ENCODE measurements around the gene ACBD6.
A peak's percentile ranks its signal among the peaks of the same experiment; 100 is the strongest.

Gene ACBD6

DNA sequence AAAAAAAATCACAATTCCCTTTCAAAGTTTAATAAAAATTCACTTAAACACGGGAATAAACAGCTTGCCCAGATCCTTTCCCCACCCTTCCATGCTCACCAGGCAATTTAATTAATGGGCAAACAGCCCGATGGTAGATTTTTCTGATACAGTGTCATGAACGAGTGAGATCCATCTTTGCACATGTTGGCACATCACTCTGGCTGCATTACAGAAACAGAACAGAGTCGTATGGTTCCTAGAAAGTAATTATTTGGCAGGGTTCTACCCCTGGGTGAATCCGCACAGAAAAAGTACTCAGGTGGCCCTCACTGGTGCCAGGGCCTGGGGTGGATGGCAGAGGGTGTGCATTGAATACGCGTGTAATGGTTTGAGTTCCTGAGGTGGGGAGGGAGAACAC lies 31.8 kb upstream of the ACBD6 start:
- DNase-seq = no peak
- TF ChIP-seq POLR2A (IDR thresholded peaks at IDR 0.05; ENCODE audit: low read length) (no peak), GATA1 (IDR thresholded peaks at IDR 0.05; ENCODE audit: low read depth, low read length) (no peak)

DNA sequence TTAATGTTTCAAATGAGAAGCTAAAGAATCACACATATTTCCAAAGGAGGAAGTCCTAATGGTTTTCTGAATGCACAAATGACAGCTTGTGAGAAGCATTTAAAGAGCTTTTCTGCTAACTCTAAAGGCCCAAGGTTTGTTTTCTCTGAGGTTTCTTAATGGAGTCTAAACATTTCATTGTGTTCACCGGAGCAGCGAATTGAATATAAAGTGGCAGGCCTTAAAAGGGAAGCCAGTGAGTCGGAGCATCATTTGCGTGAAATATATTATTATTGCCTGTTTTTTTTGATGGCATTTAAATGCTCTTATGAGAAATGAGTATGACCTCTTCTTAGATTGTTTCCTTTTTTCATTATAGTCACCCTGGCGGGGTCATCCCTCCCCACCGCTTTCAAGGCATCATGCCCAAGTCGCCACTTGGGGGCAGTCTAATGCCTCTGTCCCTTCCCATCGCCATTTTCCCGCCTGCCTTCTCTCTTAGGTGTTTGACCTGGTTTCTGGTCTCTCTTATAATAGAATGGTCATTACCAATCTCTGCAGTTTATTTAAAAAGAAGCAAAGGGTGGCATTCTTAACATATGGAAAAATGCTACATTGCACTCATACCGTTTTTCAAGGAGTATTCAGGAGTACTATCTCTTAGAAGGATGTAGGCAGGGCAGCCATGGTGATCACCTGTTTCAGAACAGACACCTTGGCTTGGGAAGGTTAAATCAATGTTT lies 31.1 kb upstream of the ACBD6 start:
- peak; percentile 70 to 84 for DNase-seq
- TF ChIP-seq GATA1 (IDR thresholded peaks at IDR 0.05; ENCODE audit: low read depth, low read length) = no peak

DNA sequence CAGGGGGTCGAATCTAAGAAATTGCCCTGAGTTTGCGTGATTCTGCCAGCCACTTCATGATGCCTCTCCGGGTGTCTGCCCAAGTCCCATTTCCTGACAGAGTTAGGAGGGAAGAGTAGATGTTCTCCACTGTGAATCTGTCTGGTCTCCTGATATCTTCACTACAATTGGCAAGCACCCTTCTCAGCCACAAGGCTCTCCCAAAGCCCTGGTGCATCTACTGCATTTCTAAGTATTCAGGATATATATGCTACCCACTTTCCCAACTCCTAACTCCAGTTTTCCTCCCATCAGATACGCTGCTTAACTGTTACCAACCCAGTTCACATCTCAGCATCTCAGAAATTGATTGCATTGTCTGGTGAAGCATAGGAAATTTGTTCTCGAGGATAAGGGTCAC lies 30.5 kb upstream of the ACBD6 start:
- TF ChIP-seq POLR2A (IDR thresholded peaks at IDR 0.05; ENCODE audit: low read length) (no peak), GATA1 (IDR thresholded peaks at IDR 0.05; ENCODE audit: low read depth, low read length) (no peak)
- no peak for DNase-seq

- no peak for DNase-seq
- TF ChIP-seq GATA1 (IDR thresholded peaks at IDR 0.05; ENCODE audit: low read depth, low read length) (no peak), POLR2A (IDR thresholded peaks at IDR 0.05; ENCODE audit: low read length) (no peak)
Observed at GRCh38 chr1:180530501-180530900, 28.1 kb upstream of the ACBD6 start.

GRCh38 chr1:180528868-180529470 lies 26.6 kb upstream of the ACBD6 start:
- DNase-seq = no peak
- TF ChIP-seq GATA1 (IDR thresholded peaks at IDR 0.05; ENCODE audit: low read depth, low read length) (no peak), POLR2A (IDR thresholded peaks at IDR 0.05; ENCODE audit: low read length) (no peak)

DNA sequence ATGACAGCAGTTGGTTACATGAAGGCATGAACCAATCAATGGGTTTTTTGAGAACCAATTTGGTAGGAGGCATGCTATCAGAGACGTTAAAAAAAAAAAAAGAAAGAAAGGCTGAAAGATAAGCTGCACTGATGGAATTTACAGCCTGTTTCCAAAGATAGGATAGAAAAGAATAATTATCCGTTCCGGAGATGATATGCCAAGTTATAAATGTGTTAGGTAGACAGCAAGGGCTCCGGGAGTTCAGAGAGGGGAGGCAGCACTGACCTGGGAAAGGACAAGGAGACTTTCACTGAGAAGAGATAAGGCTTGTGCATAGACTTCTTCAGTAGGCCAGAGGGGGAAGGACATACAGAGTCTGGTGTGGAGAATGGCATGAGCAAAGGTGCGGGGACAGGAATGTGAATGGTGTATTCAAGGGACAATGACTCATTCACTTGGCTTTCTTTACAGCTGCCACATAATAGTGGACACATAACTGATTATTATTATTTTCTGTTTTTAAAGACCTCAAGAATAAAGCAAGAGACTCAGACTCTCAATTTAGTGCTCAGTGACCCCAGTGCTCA lies 24.8 kb upstream of the ACBD6 start:
- TF ChIP-seq POLR2A (IDR thresholded peaks at IDR 0.05; ENCODE audit: low read length) (no peak), GATA1 (IDR thresholded peaks at IDR 0.05; ENCODE audit: low read depth, low read length) (no peak)
- DNase-seq = no peak

- DNase-seq = no peak
- TF ChIP-seq POLR2A (IDR thresholded peaks at IDR 0.05; ENCODE audit: low read length) = no peak
- TF ChIP-seq GATA1 (IDR thresholded peaks at IDR 0.05; ENCODE audit: low read depth, low read length) = no peak
Observed at GRCh38 chr1:180525715-180526039, 23.3 kb upstream of the ACBD6 start.

DNA sequence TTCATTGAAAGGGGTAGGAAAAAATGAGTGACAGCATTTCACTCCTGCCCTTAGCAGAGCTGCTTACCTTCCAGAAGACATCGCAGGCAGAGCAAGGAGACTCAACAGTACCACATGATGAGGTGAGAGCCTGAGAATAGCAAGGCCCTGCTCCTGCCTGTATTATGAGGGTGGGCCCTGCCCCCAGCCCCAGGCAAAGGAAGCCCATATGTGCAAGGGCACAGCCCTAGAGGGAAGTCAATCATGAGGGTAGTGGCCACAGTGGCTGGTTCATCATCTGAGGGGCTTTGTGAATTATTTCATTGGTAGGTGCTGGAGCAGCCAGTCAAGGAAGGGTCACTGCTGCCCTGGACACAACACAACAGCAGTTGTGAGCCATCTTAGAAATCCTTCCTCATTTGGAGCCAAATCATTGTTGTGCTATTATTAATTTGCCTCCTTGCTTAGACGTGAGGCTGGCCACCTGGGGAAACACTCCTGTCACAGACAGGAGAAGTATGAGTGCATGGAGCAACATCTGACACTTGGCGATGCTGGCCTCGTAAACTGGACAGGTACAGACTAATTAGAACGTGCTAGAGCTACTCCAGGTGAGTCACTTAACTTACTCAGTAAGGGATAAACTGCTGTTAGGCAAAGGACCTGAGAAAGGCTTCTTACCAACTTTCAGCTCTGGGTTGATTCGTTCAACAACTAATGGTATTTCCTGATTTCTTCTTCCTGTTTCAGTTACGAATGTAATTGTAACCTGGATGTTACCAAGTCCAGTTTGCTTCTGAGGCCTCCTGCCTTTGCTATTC lies 22.7 kb upstream of the ACBD6 start:
- no peak for DNase-seq
- TF ChIP-seq POLR2A (IDR thresholded peaks at IDR 0.05; ENCODE audit: low read length) (no peak), GATA1 (IDR thresholded peaks at IDR 0.05; ENCODE audit: low read depth, low read length) (no peak)

DNA sequence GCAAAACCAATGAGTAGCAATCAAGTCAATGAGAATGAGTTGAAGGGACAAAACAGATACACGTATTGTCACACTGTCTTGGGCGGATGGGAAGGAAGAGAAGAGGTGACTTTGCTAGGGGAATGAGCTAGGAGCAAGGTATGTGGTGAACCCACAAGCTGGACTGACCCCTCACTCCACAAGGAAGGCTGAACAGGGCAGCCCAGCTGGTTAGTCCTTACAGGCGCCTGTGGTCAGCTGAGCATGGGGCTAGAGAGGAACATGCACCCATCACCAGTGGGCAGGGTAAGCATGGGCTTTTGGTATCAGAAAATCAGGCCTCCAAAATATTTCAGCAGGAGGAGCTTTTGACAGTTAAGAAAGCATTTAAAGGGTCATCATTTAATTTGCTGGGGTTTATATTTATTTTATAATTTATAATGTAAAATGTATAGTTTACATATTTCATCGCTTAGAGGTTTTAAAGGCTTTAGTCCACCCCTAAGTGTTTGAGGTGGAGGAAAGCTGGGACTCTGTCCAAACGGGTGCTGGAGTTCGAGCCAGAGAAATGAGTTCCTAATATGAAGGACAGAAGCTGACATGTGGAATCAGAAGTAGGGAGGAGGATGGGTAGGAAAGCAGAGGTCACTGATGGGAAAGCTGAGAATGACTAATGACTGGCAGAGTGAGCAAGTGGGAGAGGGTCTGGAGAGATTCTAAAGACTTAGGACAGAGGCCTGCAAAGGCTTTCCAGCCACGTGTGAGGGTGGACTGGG lies 22.0 kb upstream of the ACBD6 start:
- no peak for TF ChIP-seq GATA1 (IDR thresholded peaks at IDR 0.05; ENCODE audit: low read depth, low read length)
- DNase-seq = no peak

- TF ChIP-seq GATA1 (IDR thresholded peaks at IDR 0.05; ENCODE audit: low read depth, low read length) (no peak), POLR2A (IDR thresholded peaks at IDR 0.05; ENCODE audit: low read length) (no peak)
Observed at GRCh38 chr1:180522213-180522515, 19.8 kb upstream of the ACBD6 start.

DNA sequence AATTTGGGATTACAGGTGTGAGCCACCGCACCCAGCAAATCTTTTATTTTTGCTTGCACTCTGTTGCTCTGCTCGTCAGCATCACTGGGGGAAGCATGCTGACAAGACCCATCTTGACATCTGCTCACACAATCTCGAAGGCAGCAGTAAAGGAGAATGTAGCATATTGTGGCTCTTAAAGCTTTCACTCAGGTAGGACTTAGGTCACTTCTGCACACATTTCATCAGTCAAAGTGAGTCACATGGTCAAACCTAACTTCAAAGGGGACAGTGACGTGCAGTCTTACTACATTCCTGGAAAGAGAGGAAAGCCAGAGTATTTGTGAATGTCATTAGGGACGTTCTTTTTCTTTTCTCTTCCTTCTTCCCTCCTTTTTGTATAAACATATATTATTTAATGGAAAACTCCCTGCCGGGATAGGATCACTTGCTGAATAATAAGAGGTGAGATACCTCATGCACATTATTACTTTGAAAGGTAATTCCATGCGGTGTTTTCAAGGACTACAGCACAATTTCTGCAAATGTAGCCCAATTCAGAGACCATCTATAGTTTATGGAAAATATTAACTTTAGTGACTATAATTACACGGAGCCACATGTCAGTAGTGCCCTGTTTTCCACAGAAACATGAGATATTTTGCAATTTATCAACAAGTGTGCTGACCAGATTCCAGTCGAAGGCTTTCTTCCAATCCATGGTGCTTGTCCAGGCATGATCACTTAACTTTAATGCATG lies 19.3 kb upstream of the ACBD6 start:
- no peak for TF ChIP-seq POLR2A (IDR thresholded peaks at IDR 0.05; ENCODE audit: low read length)
- no peak for TF ChIP-seq GATA1 (IDR thresholded peaks at IDR 0.05; ENCODE audit: low read depth, low read length)
- no peak for DNase-seq

More at GRCh38 chr1:180522213-180522515, 19.8 kb upstream of the ACBD6 start:
- DNase-seq = no peak

DNA sequence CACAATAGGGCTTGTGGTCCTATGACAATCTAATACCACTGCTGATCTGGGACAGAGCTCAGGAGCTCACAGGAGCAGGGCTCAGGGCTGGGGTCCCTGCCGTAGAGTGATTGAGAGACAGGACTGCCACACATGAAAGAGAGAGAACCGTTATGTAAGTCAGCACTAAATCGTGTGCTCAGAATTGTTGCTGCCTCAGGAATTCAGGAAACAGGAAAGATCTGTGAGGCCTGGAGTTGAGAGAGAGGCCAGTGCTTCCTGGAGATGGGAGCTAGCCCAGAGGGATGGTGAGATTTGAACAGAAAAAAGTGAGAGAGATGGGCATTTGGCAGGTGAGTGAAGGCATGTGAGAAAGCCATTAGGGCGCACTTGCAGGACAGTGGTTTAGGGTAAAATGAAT lies 17.5 kb upstream of the ACBD6 start:
- TF ChIP-seq GATA1 (IDR thresholded peaks at IDR 0.05; ENCODE audit: low read depth, low read length) (no peak), POLR2A (IDR thresholded peaks at IDR 0.05; ENCODE audit: low read length) (no peak)
- DNase-seq = no peak

DNA sequence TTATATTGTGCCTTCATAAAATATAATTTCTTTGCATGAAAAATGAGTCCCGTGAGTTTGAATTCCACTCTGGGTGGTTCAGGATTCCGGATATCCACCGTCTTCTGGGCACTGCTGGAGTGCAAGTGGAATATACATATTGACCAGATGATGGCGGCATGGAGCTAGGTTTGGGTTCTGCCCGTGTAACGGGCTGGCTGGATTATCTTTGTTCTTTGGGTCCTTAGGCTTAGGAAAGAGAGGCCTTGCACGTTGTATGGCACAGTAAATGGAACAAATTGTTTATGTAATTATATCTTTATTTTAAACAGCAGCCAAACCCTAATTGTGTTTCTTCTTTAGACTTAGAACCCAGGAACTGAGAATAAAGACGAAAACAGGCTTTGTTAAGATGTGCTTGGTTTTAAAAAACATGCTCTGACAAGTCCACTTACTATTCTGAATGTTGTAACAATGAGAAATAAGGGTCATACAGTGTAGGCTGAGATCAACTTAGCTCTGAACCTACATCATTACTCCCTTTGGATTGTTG lies 13.5 kb upstream of the ACBD6 start:
- DNase-seq = peak; percentile 76 to 89
- TF ChIP-seq GATA1 (IDR thresholded peaks at IDR 0.05; ENCODE audit: low read depth, low read length) (no peak), POLR2A (IDR thresholded peaks at IDR 0.05; ENCODE audit: low read length) (no peak)

Data from erythroblast (primary cell).